ENCODE measurements around the gene AMOTL2. TPM values are rescaled to one million over a fixed set of nuclear protein-coding genes. Genes with fewer than 3 reads are reported as not detected.

The AMOTL2 gene
- total RNA-seq, 4 donors from 2014 or later, result 93.2 to 226 (median 153) TPM

DNA sequence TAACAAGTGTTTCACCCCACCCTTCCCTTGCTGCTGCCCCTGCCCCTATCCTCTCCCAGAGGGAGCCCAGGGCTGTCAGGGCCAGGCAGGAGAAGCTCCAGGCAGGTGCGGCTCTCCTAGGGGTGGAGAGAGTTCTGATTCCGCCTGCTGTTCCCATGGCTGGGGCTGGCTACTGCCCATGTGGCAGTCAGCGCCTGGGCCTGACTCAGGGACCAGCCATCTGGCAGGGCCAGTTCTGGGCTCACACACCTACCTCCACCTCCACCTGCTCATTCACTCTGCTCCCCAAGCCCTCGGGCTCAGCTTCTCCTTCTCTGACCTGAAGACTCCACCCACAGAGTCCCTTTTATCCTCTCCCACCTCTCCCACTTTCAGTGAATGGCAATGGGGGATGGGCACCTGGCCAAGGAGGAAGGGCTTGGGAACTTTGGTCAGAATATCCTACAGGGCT lies 23.4 kb downstream of the AMOTL2 start:
- TF ChIP-seq POLR2AphosphoS5 (IDR thresholded peaks at IDR 0.05), result no peak
- TF ChIP-seq, protein P1, sequence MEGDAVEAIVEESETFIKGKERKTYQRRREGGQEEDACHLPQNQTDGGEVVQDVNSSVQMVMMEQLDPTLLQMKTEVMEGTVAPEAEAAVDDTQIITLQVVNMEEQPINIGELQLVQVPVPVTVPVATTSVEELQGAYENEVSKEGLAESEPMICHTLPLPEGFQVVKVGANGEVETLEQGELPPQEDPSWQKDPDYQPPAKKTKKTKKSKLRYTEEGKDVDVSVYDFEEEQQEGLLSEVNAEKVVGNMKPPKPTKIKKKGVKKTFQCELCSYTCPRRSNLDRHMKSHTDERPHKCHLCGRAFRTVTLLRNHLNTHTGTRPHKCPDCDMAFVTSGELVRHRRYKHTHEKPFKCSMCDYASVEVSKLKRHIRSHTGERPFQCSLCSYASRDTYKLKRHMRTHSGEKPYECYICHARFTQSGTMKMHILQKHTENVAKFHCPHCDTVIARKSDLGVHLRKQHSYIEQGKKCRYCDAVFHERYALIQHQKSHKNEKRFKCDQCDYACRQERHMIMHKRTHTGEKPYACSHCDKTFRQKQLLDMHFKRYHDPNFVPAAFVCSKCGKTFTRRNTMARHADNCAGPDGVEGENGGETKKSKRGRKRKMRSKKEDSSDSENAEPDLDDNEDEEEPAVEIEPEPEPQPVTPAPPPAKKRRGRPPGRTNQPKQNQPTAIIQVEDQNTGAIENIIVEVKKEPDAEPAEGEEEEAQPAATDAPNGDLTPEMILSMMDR (IDR thresholded peaks at IDR 0.05), result no peak
- TF ChIP-seq POLR2A (IDR thresholded peaks at IDR 0.05), result no peak
- no peak for TF ChIP-seq EP300 (IDR thresholded peaks at IDR 0.05)
- H3K27ac ChIP-seq, result peak overlapping the region in 3 of 4 donors; percentile 58 to 99 (median 60)
- peaks cover 0 to 9% (median 0%) of the 10 kb centered on the region in 3 donors for H3K9me3 ChIP-seq
- H3K27me3 ChIP-seq, result no peaks in the 10 kb centered on the region
- H3K36me3 ChIP-seq, result peaks cover 0 to 40% of the 10 kb centered on the region in 2 donors
- H3K4me3 ChIP-seq, result no peak overlapping the region
- WGBS, 2 donors (ENCODE audit: low coverage in 1 of 2), result 67% methylated on average over 1 of the region's 4 CpGs; no CpG with 5 or more reads in 1 of the 2 donors
- no peak for ATAC-seq
- H3K4me1 ChIP-seq, result peaks cover 0 to 59% (median 15%) of the 10 kb centered on the region in 3 donors

DNA sequence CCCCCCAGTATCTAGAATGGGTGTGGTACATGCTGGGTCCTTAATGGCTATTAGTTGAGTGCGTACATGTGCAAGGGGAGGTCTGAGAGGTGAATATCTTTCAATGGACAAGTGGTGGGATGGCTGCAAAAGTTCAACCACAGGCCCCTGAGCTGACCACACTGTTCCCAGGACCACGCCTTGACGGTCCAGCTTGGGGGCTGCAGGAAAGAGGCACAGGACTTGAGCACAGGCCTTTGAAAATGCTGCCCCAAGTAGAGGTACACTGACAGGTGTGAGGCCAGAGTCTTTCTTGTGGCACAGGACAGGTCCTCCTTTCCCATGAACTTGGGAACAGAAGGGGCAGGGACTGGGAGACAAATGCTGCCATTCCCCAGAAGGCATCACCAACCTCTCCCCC lies 24.0 kb downstream of the AMOTL2 start:
- H3K4me3 ChIP-seq, result no peak overlapping the region
- TF ChIP-seq EP300 (IDR thresholded peaks at IDR 0.05), result no peak
- TF ChIP-seq, protein P1 (IDR thresholded peaks at IDR 0.05), result no peak
- no peak for TF ChIP-seq POLR2A (IDR thresholded peaks at IDR 0.05)
- TF ChIP-seq POLR2AphosphoS5 (IDR thresholded peaks at IDR 0.05), result no peak
- H3K27me3 ChIP-seq, result no peaks in the 10 kb centered on the region
- WGBS, 2 donors (ENCODE audit: low coverage in 1 of 2), result no CpG with 5 or more reads among the region's 3 CpGs
- ATAC-seq, result no peak
- peak overlapping the region in 3 of 4 donors; percentile 21 to 99 (median 60) for H3K27ac ChIP-seq
- peaks cover 0 to 53% (median 10%) of the 10 kb centered on the region in 3 donors for H3K4me1 ChIP-seq
- peaks cover 0 to 33% of the 10 kb centered on the region in 2 donors for H3K36me3 ChIP-seq
- H3K9me3 ChIP-seq, result peaks cover 0 to 9% (median 0%) of the 10 kb centered on the region in 3 donors

DNA sequence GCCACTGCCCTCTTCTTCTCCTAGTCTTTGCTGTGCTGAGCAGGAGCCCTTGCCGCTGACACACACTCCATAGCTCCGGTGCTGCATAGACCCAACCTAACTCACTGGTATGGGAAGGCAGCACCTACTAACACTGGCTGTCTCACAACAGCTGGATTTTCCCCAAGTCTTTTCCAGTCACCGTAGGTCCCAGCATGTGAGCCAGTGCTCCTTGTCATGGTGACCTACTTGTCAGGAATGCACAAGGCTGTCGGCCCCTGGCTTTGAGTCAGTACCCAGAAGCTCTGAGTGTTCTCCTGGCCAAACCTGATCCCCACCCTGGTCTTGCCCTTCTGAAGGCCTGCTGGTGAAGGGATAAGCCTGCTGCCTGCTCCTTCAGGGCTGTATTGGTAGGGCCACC lies 25.7 kb downstream of the AMOTL2 start:
- peaks cover 0 to 9% (median 0%) of the 10 kb centered on the region in 3 donors for H3K9me3 ChIP-seq
- no peak overlapping the region for H3K4me3 ChIP-seq
- H3K27ac ChIP-seq, result peak overlapping the region in 1 of 4 donors; percentile 1
- no peaks in the 10 kb centered on the region for H3K27me3 ChIP-seq
- H3K4me1 ChIP-seq, result peaks cover 0 to 40% (median 10%) of the 10 kb centered on the region in 3 donors
- 64 to 94% methylated on average over 2 to 3 of the region's 4 CpGs for WGBS, 2 donors (ENCODE audit: low coverage in 1 of 2)
- H3K36me3 ChIP-seq, result peaks cover 0 to 16% of the 10 kb centered on the region in 2 donors
- ATAC-seq, result no peak
- TF ChIP-seq POLR2A (IDR thresholded peaks at IDR 0.05) (no peak), EP300 (IDR thresholded peaks at IDR 0.05) (no peak), POLR2AphosphoS5 (IDR thresholded peaks at IDR 0.05) (peak; percentile 53)

DNA sequence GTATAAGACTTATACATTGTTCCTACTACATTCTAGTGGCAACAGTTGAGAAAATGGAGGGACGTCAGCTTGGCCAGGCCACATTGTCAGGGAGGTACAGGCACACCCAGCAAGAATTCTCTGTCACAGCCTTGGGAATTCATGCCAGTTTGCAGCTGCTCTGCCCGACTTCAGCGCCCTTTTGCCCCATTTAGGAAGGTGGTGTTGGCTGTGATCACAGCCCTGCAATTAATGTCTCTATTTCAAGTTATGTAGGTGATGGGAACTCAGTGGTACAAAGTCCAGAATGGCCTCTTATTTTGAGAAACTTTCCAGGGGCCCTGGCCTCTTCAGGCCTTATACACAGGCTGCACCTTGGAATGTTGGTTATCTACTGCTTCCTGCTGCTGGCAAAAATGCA lies 26.7 kb downstream of the AMOTL2 start:
- 84 to 85% methylated on average over 2 to 3 of the region's 3 CpGs for WGBS, 2 donors (ENCODE audit: low coverage in 1 of 2)
- Histone ChIP-seq H3K4me3 (no peak overlapping the region), H3K27ac (no peak overlapping the region), H3K9me3 (peaks cover 0 to 9% (median 0%) of the 10 kb centered on the region in 3 donors), H3K4me1 (peaks cover 0 to 30% (median 4%) of the 10 kb centered on the region in 3 donors), H3K27me3 (no peaks in the 10 kb centered on the region), H3K36me3 (peaks cover 0 to 10% of the 10 kb centered on the region in 2 donors)
- TF ChIP-seq POLR2A (IDR thresholded peaks at IDR 0.05), result no peak
- no peak for TF ChIP-seq EP300 (IDR thresholded peaks at IDR 0.05)
- TF ChIP-seq POLR2AphosphoS5 (IDR thresholded peaks at IDR 0.05), result no peak
- TF ChIP-seq, protein P1 (IDR thresholded peaks at IDR 0.05), result no peak
- no peak for ATAC-seq

DNA sequence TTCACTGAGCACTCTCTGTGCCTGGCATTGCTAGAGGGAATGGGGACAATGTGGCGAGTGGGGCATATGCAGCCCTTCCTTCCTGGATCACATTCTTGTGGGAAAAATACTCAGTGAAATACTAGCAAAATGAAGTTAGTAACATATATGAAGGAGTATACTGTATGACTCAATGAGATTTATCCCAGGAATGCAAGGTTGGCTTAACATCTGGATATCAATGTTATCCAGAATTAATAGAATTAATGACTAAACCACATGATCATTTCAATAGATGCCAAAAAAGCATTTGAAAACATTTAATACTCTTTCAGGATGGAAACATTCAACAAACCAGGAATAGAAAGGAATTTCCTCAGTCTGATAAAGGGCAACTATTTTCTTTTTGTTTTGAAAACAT lies 27.5 kb downstream of the AMOTL2 start:
- TF ChIP-seq POLR2A (IDR thresholded peaks at IDR 0.05) (no peak), POLR2AphosphoS5 (IDR thresholded peaks at IDR 0.05) (no peak), EP300 (IDR thresholded peaks at IDR 0.05) (no peak)
- TF ChIP-seq, protein P1 (IDR thresholded peaks at IDR 0.05), result no peak
- Histone ChIP-seq H3K4me3 (no peak overlapping the region), H3K9me3 (peaks cover 0 to 9% (median 0%) of the 10 kb centered on the region in 3 donors), H3K27me3 (no peaks in the 10 kb centered on the region), H3K4me1 (peaks cover 0 to 29% (median 4%) of the 10 kb centered on the region in 3 donors), H3K36me3 (peaks cover 0 to 10% of the 10 kb centered on the region in 2 donors), H3K27ac (no peak overlapping the region)
- WGBS, 2 donors (ENCODE audit: low coverage in 1 of 2), result 57 to 60% methylated on average over 1 of the region's 1 CpG
- no peak for ATAC-seq

Data from gastroesophageal sphincter (tissue), 4 donors.